Measurements from ENCODE around the gene AGBL1. TPM values are rescaled to one million over a fixed set of nuclear protein-coding genes. Genes with fewer than 3 reads are reported as not detected.

AGBL1 gene
- total RNA-seq, 1 experiment from 2014 or later: not detected

DNA sequence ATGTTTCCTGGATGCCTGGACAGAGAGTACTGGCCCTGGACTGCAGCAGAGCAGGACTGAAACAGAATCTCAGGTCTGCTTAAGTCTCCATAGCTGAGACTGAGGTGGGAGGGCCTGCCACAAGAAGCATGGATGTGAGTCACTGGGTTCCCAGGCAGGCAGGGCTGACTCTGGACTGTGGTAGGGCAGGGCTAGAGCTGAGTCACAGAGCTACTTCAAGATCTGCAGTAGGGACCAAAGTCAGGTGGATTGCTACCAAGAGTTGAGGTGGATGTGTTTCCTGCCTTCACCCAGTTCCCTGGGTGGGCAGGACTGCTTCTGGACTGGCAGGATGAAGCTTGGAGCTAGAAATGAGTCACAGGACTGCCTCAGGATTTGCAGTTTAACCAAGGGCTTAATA, 282.9 kb downstream of the AGBL1 start:
- Histone ChIP-seq H3K4me2 (ENCODE audit: low read depth, low read length, poor library complexity, severe bottlenecking) (no peak overlapping the region), H3K9ac (ENCODE audit: low read length) (no peak overlapping the region), H3K9me2 (replicated peaks; ENCODE audit: insufficient read depth, low read length) (no peaks in the 10 kb centered on the region)

GRCh38 chr15:86373147-86373546, 293.5 kb downstream of the AGBL1 start:
- no peak overlapping the region for H3K4me3 ChIP-seq (ENCODE audit: low read length)
- H3K9me2 ChIP-seq (replicated peaks; ENCODE audit: insufficient read depth, low read length): no peaks in the 10 kb centered on the region
- DNase-seq: no peak
- H3K27me3 ChIP-seq (ENCODE audit: low read length): no peaks in the 10 kb centered on the region; the same call in 1 of the 2 replicates
- no peak overlapping the region for H3K4me2 ChIP-seq (ENCODE audit: low read depth, low read length, poor library complexity, severe bottlenecking)
- H3K9me3 ChIP-seq (ENCODE audit: low read length): peaks cover 4% of the 10 kb centered on the region; the same call in 1 of the 2 replicates
- H3K9ac ChIP-seq (ENCODE audit: low read length): no peak overlapping the region
- no peak overlapping the region for H2AFZ ChIP-seq (ENCODE audit: low read length)
- no peaks in the 10 kb centered on the region for H3K79me2 ChIP-seq (ENCODE audit: low read length)
- no peak overlapping the region for H3K27ac ChIP-seq (ENCODE audit: low read length)
- H3K4me1 ChIP-seq (ENCODE audit: low read length): no peaks in the 10 kb centered on the region
- H4K20me1 ChIP-seq (ENCODE audit: insufficient read depth, low read depth, low read length): no peaks in the 10 kb centered on the region
- H3K36me3 ChIP-seq (ENCODE audit: insufficient read depth, low read length): no peaks in the 10 kb centered on the region

More for the DNA sequence above, 282.9 kb downstream of the AGBL1 start:
- H3K27ac ChIP-seq (ENCODE audit: low read length): no peak overlapping the region
- H3K4me3 ChIP-seq (ENCODE audit: low read length): no peak overlapping the region
- no peaks in the 10 kb centered on the region for H3K36me3 ChIP-seq (ENCODE audit: insufficient read depth, low read length)
- no peaks in the 10 kb centered on the region for H3K4me1 ChIP-seq (ENCODE audit: low read length)
- no peaks in the 10 kb centered on the region for H3K27me3 ChIP-seq (ENCODE audit: low read length)
- H4K20me1 ChIP-seq (ENCODE audit: insufficient read depth, low read depth, low read length): no peaks in the 10 kb centered on the region
- no peak for DNase-seq
- H3K9me3 ChIP-seq (ENCODE audit: low read length): peaks cover 13% of the 10 kb centered on the region
- no peak overlapping the region for H2AFZ ChIP-seq (ENCODE audit: low read length)
- no peaks in the 10 kb centered on the region for H3K79me2 ChIP-seq (ENCODE audit: low read length)

DNA sequence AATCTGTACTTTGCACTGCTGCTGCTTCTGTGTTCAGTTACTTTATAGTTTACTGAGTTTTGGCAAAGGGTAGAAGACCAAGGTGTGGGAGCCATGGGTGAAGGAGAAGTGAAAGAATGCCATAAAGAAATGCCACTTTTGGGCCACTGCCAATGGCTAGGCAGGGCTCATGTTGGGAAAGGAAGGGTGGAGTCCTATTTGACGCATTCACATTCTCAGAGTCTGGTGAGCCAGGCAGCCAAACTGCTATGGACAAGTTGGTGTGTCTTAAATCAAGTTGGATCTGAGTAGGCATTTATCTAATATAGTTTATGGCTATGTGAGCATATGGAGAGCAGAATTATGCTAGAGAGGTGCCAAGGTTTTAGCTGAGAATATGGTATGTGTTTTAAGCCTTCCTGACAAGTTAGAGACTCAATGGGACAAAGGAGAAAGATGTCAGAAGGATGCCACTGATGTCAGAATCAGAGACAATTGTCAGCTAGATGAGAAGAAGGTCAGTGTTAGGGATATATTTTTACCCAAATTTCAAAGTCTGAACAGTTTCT, 296.1 kb downstream of the AGBL1 start:
- H4K20me1 ChIP-seq (ENCODE audit: insufficient read depth, low read depth, low read length): no peaks in the 10 kb centered on the region
- H3K9me3 ChIP-seq (ENCODE audit: low read length): peaks cover 4% of the 10 kb centered on the region; the same call in 1 of the 2 replicates
- no peaks in the 10 kb centered on the region; the same call in 1 of the 2 replicates for H3K27me3 ChIP-seq (ENCODE audit: low read length)
- no peak overlapping the region for H3K9ac ChIP-seq (ENCODE audit: low read length)
- no peak overlapping the region for H2AFZ ChIP-seq (ENCODE audit: low read length)
- DNase-seq: no peak
- H3K27ac ChIP-seq (ENCODE audit: low read length): no peak overlapping the region
- no peaks in the 10 kb centered on the region for H3K36me3 ChIP-seq (ENCODE audit: insufficient read depth, low read length)
- H3K4me2 ChIP-seq (ENCODE audit: low read depth, low read length, poor library complexity, severe bottlenecking): no peak overlapping the region
- no peaks in the 10 kb centered on the region for H3K79me2 ChIP-seq (ENCODE audit: low read length)
- no peaks in the 10 kb centered on the region for H3K9me2 ChIP-seq (replicated peaks; ENCODE audit: insufficient read depth, low read length)
- H3K4me1 ChIP-seq (ENCODE audit: low read length): no peaks in the 10 kb centered on the region
- no peak overlapping the region for H3K4me3 ChIP-seq (ENCODE audit: low read length)

- Histone ChIP-seq H3K79me2 (ENCODE audit: low read length) (no peaks in the 10 kb centered on the region), H3K9me2 (replicated peaks; ENCODE audit: insufficient read depth, low read length) (no peaks in the 10 kb centered on the region)
Observed at GRCh38 chr15:86377914-86378313, 298.2 kb downstream of the AGBL1 start.

GRCh38 chr15:86382341-86382740, 302.7 kb downstream of the AGBL1 start:
- no peaks in the 10 kb centered on the region for H3K36me3 ChIP-seq (ENCODE audit: insufficient read depth, low read length)
- no peaks in the 10 kb centered on the region for H3K4me1 ChIP-seq (ENCODE audit: low read length)
- no peaks in the 10 kb centered on the region for H4K20me1 ChIP-seq (ENCODE audit: insufficient read depth, low read depth, low read length)
- no peak overlapping the region for H3K27ac ChIP-seq (ENCODE audit: low read length)
- no peaks in the 10 kb centered on the region for H3K79me2 ChIP-seq (ENCODE audit: low read length)
- H3K27me3 ChIP-seq (ENCODE audit: low read length): no peaks in the 10 kb centered on the region
- H2AFZ ChIP-seq (ENCODE audit: low read length): no peak overlapping the region
- H3K4me3 ChIP-seq (ENCODE audit: low read length): no peak overlapping the region
- no peak overlapping the region for H3K4me2 ChIP-seq (ENCODE audit: low read depth, low read length, poor library complexity, severe bottlenecking)
- no peaks in the 10 kb centered on the region for H3K9me3 ChIP-seq (ENCODE audit: low read length)
- no peak overlapping the region for H3K9ac ChIP-seq (ENCODE audit: low read length)
- DNase-seq: no peak
- H3K9me2 ChIP-seq (replicated peaks; ENCODE audit: insufficient read depth, low read length): no peaks in the 10 kb centered on the region

More at GRCh38 chr15:86377914-86378313, 298.2 kb downstream of the AGBL1 start:
- Histone ChIP-seq H3K4me1 (ENCODE audit: low read length) (no peaks in the 10 kb centered on the region), H3K4me2 (ENCODE audit: low read depth, low read length, poor library complexity, severe bottlenecking) (no peak overlapping the region), H3K36me3 (ENCODE audit: insufficient read depth, low read length) (no peaks in the 10 kb centered on the region), H4K20me1 (ENCODE audit: insufficient read depth, low read depth, low read length) (no peaks in the 10 kb centered on the region), H3K4me3 (ENCODE audit: low read length) (no peak overlapping the region), H3K27me3 (ENCODE audit: low read length) (no peaks in the 10 kb centered on the region), H3K27ac (ENCODE audit: low read length) (no peak overlapping the region), H3K9ac (ENCODE audit: low read length) (no peak overlapping the region), H2AFZ (ENCODE audit: low read length) (no peak overlapping the region), H3K9me3 (ENCODE audit: low read length) (peaks cover 4% of the 10 kb centered on the region; the same call in 1 of the 2 replicates)
- DNase-seq: no peak

- Histone ChIP-seq H3K79me2 (ENCODE audit: low read length) (no peaks in the 10 kb centered on the region), H3K4me2 (ENCODE audit: low read depth, low read length, poor library complexity, severe bottlenecking) (no peak overlapping the region), H3K27ac (ENCODE audit: low read length) (no peak overlapping the region), H3K27me3 (ENCODE audit: low read length) (no peaks in the 10 kb centered on the region), H3K9me3 (ENCODE audit: low read length) (no peaks in the 10 kb centered on the region), H2AFZ (ENCODE audit: low read length) (no peak overlapping the region), H3K4me3 (ENCODE audit: low read length) (no peak overlapping the region), H3K4me1 (ENCODE audit: low read length) (no peaks in the 10 kb centered on the region), H3K9me2 (replicated peaks; ENCODE audit: insufficient read depth, low read length) (no peaks in the 10 kb centered on the region), H3K36me3 (ENCODE audit: insufficient read depth, low read length) (no peaks in the 10 kb centered on the region), H3K9ac (ENCODE audit: low read length) (no peak overlapping the region), H4K20me1 (ENCODE audit: insufficient read depth, low read depth, low read length) (no peaks in the 10 kb centered on the region)
- no peak for DNase-seq
Observed at GRCh38 chr15:86383611-86384010, 303.9 kb downstream of the AGBL1 start.

GRCh38 chr15:86384186-86384585, 304.5 kb downstream of the AGBL1 start:
- Histone ChIP-seq H3K36me3 (ENCODE audit: insufficient read depth, low read length) (no peaks in the 10 kb centered on the region), H3K4me1 (ENCODE audit: low read length) (no peaks in the 10 kb centered on the region), H3K27me3 (ENCODE audit: low read length) (no peaks in the 10 kb centered on the region), H3K9me2 (replicated peaks; ENCODE audit: insufficient read depth, low read length) (no peaks in the 10 kb centered on the region), H3K9ac (ENCODE audit: low read length) (no peak overlapping the region), H4K20me1 (ENCODE audit: insufficient read depth, low read depth, low read length) (no peaks in the 10 kb centered on the region), H3K4me3 (ENCODE audit: low read length) (no peak overlapping the region), H3K27ac (ENCODE audit: low read length) (no peak overlapping the region), H2AFZ (ENCODE audit: low read length) (no peak overlapping the region), H3K79me2 (ENCODE audit: low read length) (no peaks in the 10 kb centered on the region), H3K4me2 (ENCODE audit: low read depth, low read length, poor library complexity, severe bottlenecking) (no peak overlapping the region), H3K9me3 (ENCODE audit: low read length) (no peaks in the 10 kb centered on the region)
- no peak for DNase-seq

DNA sequence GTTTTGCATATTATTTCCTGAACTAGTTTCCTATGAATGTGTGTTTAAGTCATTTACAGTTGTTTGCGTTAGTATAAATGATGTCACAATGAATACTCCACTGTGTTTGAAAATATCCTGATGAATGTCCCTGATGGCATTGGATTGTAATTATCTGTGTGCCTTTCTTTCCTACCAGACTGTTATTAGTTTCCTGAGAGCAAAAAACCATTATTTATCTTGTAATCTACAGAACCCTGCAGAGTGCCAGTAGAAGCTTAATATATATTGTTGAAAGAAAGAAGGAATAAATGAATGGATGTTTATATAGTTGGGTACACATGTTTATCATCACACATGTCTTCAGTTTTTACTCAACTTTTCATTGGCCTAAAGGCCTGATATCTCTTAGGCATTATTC, 312.6 kb downstream of the AGBL1 start:
- Histone ChIP-seq H3K4me2 (ENCODE audit: low read depth, low read length, poor library complexity, severe bottlenecking) (no peak overlapping the region), H3K36me3 (ENCODE audit: insufficient read depth, low read length) (no peaks in the 10 kb centered on the region), H3K9ac (ENCODE audit: low read length) (no peak overlapping the region), H3K9me3 (ENCODE audit: low read length) (no peaks in the 10 kb centered on the region), H3K27ac (ENCODE audit: low read length) (no peak overlapping the region), H3K27me3 (ENCODE audit: low read length) (no peaks in the 10 kb centered on the region), H2AFZ (ENCODE audit: low read length) (no peak overlapping the region), H3K79me2 (ENCODE audit: low read length) (no peaks in the 10 kb centered on the region), H3K9me2 (replicated peaks; ENCODE audit: insufficient read depth, low read length) (no peaks in the 10 kb centered on the region), H3K4me3 (ENCODE audit: low read length) (no peak overlapping the region), H4K20me1 (ENCODE audit: insufficient read depth, low read depth, low read length) (no peaks in the 10 kb centered on the region), H3K4me1 (ENCODE audit: low read length) (no peaks in the 10 kb centered on the region)
- DNase-seq: no peak
